ENCODE results near the gene ERICH6. TPM values are rescaled to one million over a fixed set of nuclear protein-coding genes. Genes with fewer than 3 reads are reported as not detected.
A peak's percentile ranks its signal among the peaks of the same experiment; 100 is the strongest.

ERICH6 gene
- total and polyA plus RNA-seq, 9 donors, result 0.09 to 0.53 (median 0.40) TPM; not detected in 3

DNA sequence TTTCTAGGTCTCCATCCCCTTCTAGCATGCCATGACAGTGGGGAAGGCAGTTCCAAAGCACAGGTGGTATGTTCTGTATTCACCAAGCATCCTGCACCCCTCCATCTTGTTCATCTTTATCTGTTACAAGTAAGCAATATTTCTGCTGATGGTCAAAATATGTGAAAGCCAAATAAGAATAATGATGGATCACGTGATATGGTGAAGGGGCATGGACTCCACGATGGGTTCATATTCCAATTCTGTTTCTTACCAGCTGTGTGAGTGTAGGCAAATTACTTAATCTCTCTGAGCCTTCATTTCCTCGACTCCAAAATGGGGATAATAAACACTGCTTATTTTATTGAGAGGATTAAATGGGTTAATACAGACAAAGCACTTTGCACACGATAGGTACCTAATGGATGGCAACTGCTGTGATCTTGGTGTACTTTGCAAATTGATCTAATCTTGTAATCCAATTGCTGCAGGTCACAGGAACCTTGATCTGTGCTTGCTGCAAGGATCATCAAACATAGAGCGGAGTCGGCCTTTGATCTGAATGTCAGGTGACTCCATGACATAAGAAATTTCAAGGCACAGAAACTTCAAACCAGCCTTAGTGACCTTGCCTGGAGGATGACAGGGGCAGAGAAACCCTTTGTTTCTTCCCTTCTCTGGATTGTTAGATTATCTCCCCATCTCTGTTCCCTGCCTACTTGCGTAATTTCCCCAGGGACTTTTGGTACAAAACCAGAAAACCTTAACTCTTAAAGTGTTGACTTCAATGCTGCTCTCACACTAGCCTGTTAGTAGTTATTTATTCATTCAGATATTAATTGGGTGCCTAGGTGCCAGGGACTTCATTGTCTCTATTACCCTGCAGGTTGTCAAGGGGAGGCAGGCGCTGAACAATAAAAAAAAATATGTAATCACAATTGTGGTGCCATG, 33.4 kb upstream of the ERICH6 start:
- H3K27me3 ChIP-seq (ENCODE audit: control insufficient read depth, insufficient read depth, low read length), result no peaks in the 10 kb centered on the region
- no peaks in the 10 kb centered on the region for H3K4me1 ChIP-seq (ENCODE audit: control insufficient read depth, insufficient read depth, low read length)
- H3K36me3 ChIP-seq (ENCODE audit: control insufficient read depth, insufficient read depth, low read length), result peaks cover 6% of the 10 kb centered on the region
- H3K27ac ChIP-seq (ENCODE audit: low read length), result no peak overlapping the region
- H3K4me3 ChIP-seq (ENCODE audit: low read length), result no peak overlapping the region
- H3K9me3 ChIP-seq (replicated peaks; ENCODE audit: control insufficient read depth, low read depth, low read length), result no peaks in the 10 kb centered on the region
- WGBS (ENCODE audit: insufficient coverage), result 59% methylated on average over 3 of the region's 8 CpGs
- peak; percentile 18 for DNase-seq

DNA sequence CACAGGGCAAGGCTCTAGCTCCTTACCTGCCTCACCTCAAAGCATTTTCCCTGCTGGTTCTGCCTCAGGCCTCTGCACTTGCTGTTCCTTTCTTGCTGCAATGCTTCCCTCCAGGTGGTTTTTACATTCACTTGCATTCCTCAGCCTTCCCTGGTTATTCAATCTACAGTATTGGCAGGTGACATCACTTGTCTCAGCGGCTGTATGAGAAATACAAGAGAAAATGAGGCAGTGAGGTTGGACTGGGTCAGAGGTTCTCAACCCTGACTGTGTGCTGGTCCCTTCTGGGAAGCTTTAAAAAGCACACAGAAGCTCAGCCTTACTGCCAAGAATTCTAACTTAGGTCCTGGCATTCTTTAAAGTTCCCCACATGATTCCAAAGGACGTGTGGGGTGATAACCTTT, 32.6 kb upstream of the ERICH6 start:
- Histone ChIP-seq H3K27ac (ENCODE audit: low read length) (no peak overlapping the region), H3K9me3 (replicated peaks; ENCODE audit: control insufficient read depth, low read depth, low read length) (no peaks in the 10 kb centered on the region), H3K27me3 (ENCODE audit: control insufficient read depth, insufficient read depth, low read length) (no peaks in the 10 kb centered on the region), H3K4me3 (ENCODE audit: low read length) (no peak overlapping the region), H3K4me1 (ENCODE audit: control insufficient read depth, insufficient read depth, low read length) (no peaks in the 10 kb centered on the region), H3K36me3 (ENCODE audit: control insufficient read depth, insufficient read depth, low read length) (no peaks in the 10 kb centered on the region)
- WGBS (ENCODE audit: insufficient coverage), result no CpG with 5 or more reads among the region's 2 CpGs
- peak; percentile 61 for DNase-seq

DNA sequence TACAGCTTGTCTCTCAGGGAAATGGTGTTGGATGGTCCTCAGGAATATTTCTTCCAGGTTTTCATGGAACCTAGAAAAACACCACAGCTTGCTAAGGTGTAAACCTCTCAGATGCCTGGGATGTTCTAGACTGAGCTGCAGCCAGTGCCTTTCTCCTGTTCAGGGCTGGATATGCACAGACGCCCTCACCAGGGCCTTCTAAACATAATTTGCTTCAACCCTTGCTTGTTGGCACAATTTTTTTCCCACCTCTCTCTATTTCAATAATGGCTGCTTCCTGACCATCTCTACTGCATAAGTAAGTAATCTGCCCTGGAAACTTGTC, 31.0 kb upstream of the ERICH6 start:
- DNase-seq, result no peak
- no peaks in the 10 kb centered on the region for H3K36me3 ChIP-seq (ENCODE audit: control insufficient read depth, insufficient read depth, low read length)
- H3K27ac ChIP-seq (ENCODE audit: low read length), result no peak overlapping the region
- no peaks in the 10 kb centered on the region for H3K9me3 ChIP-seq (replicated peaks; ENCODE audit: control insufficient read depth, low read depth, low read length)
- H3K4me3 ChIP-seq (ENCODE audit: low read length), result no peak overlapping the region
- no peaks in the 10 kb centered on the region for H3K4me1 ChIP-seq (ENCODE audit: control insufficient read depth, insufficient read depth, low read length)
- WGBS (ENCODE audit: insufficient coverage), result 54% methylated on average over 1 of the region's 1 CpG
- no peaks in the 10 kb centered on the region for H3K27me3 ChIP-seq (ENCODE audit: control insufficient read depth, insufficient read depth, low read length)

DNA sequence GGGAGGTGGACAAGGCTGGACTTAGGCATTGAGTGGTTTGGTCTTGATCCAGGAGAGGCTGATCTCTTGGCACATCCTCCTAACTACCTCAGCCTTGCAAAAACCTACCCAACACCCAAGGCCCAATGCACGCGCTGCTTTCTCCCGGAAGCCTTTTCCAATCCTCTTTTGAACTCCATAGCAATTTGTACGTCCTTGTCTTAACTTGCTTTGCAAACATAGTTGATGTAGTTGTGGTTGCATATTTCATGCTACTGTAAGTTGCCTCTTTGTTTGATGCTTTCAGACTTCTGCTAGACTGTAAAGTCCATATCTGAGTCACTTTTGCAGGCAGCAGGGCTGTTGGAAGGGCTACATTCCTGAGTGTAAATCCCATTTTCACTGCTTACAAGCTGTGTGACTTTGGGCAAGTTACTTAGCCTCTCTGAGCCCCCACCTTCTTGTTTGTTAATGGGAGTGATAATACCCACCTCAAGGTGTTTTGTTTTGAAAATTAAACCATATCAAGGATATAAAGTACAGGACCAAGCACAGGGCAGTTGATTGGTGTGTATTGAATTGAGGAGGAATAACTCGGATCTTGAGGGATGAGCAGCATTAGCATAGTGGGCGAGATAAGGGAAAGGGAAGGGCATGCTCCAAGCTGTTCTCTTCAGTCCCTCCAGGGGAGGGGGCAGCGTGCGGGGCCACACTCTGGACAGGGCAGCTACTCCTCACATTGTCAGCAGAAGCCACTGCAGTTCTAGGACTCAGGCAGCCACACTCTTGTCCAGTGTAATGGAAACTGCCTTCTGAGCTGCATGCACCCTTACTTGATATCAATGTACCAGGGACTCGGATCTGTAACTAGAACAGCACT, 30.4 kb upstream of the ERICH6 start:
- no peak overlapping the region for H3K4me3 ChIP-seq (ENCODE audit: low read length)
- H3K27ac ChIP-seq (ENCODE audit: low read length), result no peak overlapping the region
- no peaks in the 10 kb centered on the region for H3K27me3 ChIP-seq (ENCODE audit: control insufficient read depth, insufficient read depth, low read length)
- no peak for DNase-seq
- H3K9me3 ChIP-seq (replicated peaks; ENCODE audit: control insufficient read depth, low read depth, low read length), result no peaks in the 10 kb centered on the region
- WGBS (ENCODE audit: insufficient coverage), result 100% methylated on average over 3 of the region's 9 CpGs
- H3K4me1 ChIP-seq (ENCODE audit: control insufficient read depth, insufficient read depth, low read length), result no peaks in the 10 kb centered on the region
- no peaks in the 10 kb centered on the region for H3K36me3 ChIP-seq (ENCODE audit: control insufficient read depth, insufficient read depth, low read length)

DNA sequence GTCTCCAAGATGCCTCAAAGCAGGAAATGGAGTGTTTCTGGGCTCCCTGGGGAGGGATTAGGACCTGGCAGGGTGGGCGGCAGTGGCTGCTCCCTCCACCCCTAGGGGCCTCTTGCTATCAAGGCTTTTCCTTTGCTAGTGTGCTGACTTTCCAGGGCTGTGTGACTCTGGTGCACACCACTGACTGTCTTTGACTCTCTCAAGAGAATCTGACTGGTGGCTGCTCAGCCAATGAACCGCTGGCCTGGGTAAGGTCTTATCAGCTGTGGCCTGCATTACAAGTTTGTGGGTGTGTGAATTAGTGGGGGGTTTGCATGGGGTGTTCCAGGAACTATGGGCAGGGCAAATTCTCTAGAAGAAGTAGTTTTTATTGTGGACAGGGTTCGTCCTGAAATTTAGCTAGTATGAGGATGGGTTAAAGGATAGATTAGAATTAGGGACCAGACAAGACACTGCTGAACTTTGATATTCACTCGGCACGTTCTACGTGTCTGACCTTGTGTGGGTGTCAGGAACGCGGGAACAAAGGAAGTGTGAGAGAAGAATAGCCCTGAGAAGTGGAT, 29.7 kb upstream of the ERICH6 start:
- Histone ChIP-seq H3K9me3 (replicated peaks; ENCODE audit: control insufficient read depth, low read depth, low read length) (no peaks in the 10 kb centered on the region), H3K27ac (ENCODE audit: low read length) (no peak overlapping the region), H3K4me3 (ENCODE audit: low read length) (no peak overlapping the region), H3K36me3 (ENCODE audit: control insufficient read depth, insufficient read depth, low read length) (no peaks in the 10 kb centered on the region), H3K4me1 (ENCODE audit: control insufficient read depth, insufficient read depth, low read length) (no peaks in the 10 kb centered on the region), H3K27me3 (ENCODE audit: control insufficient read depth, insufficient read depth, low read length) (no peaks in the 10 kb centered on the region)
- 70% methylated on average over 5 of the region's 8 CpGs for WGBS (ENCODE audit: insufficient coverage)
- no peak for DNase-seq

DNA sequence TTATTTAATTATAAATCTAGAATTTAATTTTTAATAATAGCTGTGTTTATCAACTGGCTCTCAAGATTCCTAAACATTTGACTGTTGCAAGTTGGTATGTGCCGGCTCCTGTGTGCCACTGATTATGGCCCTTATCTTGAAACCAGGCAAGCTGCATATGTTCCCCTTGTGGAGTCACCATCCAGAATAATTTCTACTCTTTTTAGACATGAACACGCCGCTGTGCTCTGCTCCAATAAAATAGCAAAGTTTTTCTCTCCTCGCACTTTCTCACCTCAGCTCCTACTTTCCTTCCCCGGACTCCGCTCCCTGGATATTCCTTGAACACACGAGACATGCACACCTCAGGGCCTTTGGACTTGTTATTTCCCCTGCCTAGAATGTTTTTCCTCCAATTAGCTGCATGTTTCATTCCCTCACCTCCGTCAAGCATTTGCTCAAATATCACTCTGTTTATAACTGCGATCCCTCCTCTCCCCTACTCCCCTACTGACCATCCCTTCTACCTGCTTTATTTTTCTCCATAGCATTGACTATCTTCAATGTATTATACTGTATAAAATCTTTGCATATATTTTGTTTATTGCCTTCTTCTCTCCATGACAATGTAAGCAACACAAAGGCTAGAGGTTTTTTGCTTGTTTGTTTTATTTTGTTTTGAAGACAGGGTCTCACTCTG, 26.1 kb upstream of the ERICH6 start:
- H3K9me3 ChIP-seq (replicated peaks; ENCODE audit: control insufficient read depth, low read depth, low read length), result no peaks in the 10 kb centered on the region
- H3K36me3 ChIP-seq (ENCODE audit: control insufficient read depth, insufficient read depth, low read length), result no peaks in the 10 kb centered on the region
- no peak overlapping the region for H3K4me3 ChIP-seq (ENCODE audit: low read length)
- WGBS (ENCODE audit: insufficient coverage), result 91% methylated on average over 7 of the region's 9 CpGs
- DNase-seq, result no peak
- H3K4me1 ChIP-seq (ENCODE audit: control insufficient read depth, insufficient read depth, low read length), result no peaks in the 10 kb centered on the region
- H3K27me3 ChIP-seq (ENCODE audit: control insufficient read depth, insufficient read depth, low read length), result no peaks in the 10 kb centered on the region
- no peak overlapping the region for H3K27ac ChIP-seq (ENCODE audit: low read length)

DNA sequence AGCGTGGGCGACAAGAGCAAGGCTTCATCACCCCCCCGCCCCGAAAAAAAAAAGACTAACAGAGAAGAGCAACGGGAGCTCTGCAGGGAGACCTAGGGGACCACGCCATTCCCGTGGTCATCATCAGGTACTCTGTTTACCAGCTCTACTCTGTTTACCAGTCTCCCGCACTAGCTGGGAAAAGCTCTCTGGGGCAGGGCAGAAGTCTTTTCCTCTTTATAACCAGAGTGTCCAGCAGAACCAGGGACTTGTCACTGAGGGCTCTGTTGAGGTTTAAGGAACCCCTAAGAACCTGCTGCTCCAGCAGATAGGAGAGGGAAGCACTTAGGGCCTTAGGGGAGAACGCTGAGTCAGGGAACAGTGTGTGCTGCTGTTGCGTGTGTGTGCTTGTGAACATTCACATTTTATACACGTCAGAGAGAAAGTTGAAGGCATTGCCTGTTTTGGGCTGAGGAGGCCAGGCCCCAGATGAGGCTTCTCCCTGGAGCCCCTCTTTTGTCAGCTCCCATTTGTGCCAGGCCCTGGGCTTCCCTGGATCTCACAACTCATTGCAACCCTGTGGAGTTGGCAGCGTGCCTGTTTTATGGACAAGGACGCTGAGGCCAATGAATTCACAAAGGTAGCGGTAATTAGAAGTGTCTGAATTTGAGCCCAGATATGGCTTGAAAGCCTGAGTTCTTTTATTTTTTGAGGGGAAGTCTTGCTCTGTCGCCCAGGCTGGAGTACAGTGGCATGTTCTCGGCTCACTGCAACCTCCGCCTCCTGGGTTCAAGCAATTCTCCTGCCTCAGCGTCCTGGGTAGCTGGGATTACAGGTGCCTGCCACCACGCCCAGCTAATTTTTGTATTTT, 24.2 kb upstream of the ERICH6 start:
- 84% methylated on average over 6 of the region's 19 CpGs for WGBS (ENCODE audit: insufficient coverage)
- no peak overlapping the region for H3K27ac ChIP-seq (ENCODE audit: low read length)
- no peaks in the 10 kb centered on the region for H3K36me3 ChIP-seq (ENCODE audit: control insufficient read depth, insufficient read depth, low read length)

DNA sequence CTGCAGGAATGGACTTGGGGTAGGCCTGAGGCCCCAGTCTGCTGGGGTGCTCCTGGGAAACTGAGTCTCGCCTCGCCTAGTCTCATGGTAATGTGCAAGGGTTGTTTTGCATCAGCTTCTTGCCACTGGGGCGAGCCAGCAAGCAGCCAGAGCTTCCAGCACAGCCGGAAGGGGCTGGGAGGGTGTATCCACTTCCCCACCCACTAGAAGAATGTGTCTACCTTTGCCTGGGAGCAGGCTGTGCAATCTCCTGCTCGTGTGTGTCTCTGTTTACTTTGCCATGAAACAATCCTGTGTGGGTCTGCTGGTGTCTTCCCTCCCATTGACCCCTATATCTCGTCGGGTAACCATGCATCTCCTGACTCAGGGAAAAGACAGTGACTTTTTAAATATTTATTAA, 21.8 kb upstream of the ERICH6 start:
- H3K27ac ChIP-seq (ENCODE audit: low read length), result no peak overlapping the region
- WGBS (ENCODE audit: insufficient coverage), result 95% methylated on average over 4 of the region's 7 CpGs
- H3K4me3 ChIP-seq (ENCODE audit: low read length), result no peak overlapping the region
- no peaks in the 10 kb centered on the region for H3K36me3 ChIP-seq (ENCODE audit: control insufficient read depth, insufficient read depth, low read length)
- no peaks in the 10 kb centered on the region for H3K27me3 ChIP-seq (ENCODE audit: control insufficient read depth, insufficient read depth, low read length)
- no peak for DNase-seq
- H3K4me1 ChIP-seq (ENCODE audit: control insufficient read depth, insufficient read depth, low read length), result peaks cover 2% of the 10 kb centered on the region
- H3K9me3 ChIP-seq (replicated peaks; ENCODE audit: control insufficient read depth, low read depth, low read length), result no peaks in the 10 kb centered on the region

More for the DNA sequence above, 24.2 kb upstream of the ERICH6 start:
- Histone ChIP-seq H3K27me3 (ENCODE audit: control insufficient read depth, insufficient read depth, low read length) (no peaks in the 10 kb centered on the region), H3K4me3 (ENCODE audit: low read length) (no peak overlapping the region), H3K9me3 (replicated peaks; ENCODE audit: control insufficient read depth, low read depth, low read length) (no peaks in the 10 kb centered on the region), H3K4me1 (ENCODE audit: control insufficient read depth, insufficient read depth, low read length) (no peaks in the 10 kb centered on the region)
- DNase-seq, result peak; percentile 63

DNA sequence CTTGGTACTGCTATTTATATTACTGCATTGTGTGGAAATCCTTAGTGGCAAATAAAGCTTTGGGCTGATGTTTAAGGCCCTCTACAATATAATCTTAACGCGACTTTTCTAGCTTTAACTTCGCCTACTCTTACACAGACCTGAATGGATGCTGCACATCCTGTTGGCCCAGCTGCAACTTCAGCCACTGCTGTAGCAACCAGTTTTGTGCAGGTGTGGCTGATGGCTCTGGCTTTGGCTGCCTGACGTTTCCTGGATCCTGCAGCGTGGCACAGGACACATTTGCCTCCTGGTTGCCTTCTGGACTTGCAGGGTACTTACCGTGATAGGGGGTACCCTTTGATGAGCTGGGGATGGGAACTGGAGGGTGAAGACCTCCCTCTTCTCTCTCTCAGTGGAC, 20.2 kb upstream of the ERICH6 start:
- Histone ChIP-seq H3K36me3 (ENCODE audit: control insufficient read depth, insufficient read depth, low read length) (no peaks in the 10 kb centered on the region), H3K9me3 (replicated peaks; ENCODE audit: control insufficient read depth, low read depth, low read length) (no peaks in the 10 kb centered on the region), H3K4me3 (ENCODE audit: low read length) (no peak overlapping the region), H3K27me3 (ENCODE audit: control insufficient read depth, insufficient read depth, low read length) (no peaks in the 10 kb centered on the region), H3K27ac (ENCODE audit: low read length) (no peak overlapping the region), H3K4me1 (ENCODE audit: control insufficient read depth, insufficient read depth, low read length) (peaks cover 2% of the 10 kb centered on the region)
- 28% methylated on average over 3 of the region's 6 CpGs for WGBS (ENCODE audit: insufficient coverage)
- no peak for DNase-seq
